GM12801 (cell line): ENCODE measurements around the gene ZP3.
"Not testable (repeated sequence)": the region's sequence is repeated elsewhere in the genome, so short reads cannot be mapped to it uniquely, and the experiment has no call there.

ENCODE experiments used
- TF ChIP-seq, protein P1 (sequence below): IDR thresholded peaks from one replicate; pipeline ENCODE4 v1.5.1; 2011; ENCODE audit warnings: control low read depth; ENCODE audit not compliant: insufficient read length; ENCODE audit errors: extremely low read depth

ZP3 gene

DNA sequence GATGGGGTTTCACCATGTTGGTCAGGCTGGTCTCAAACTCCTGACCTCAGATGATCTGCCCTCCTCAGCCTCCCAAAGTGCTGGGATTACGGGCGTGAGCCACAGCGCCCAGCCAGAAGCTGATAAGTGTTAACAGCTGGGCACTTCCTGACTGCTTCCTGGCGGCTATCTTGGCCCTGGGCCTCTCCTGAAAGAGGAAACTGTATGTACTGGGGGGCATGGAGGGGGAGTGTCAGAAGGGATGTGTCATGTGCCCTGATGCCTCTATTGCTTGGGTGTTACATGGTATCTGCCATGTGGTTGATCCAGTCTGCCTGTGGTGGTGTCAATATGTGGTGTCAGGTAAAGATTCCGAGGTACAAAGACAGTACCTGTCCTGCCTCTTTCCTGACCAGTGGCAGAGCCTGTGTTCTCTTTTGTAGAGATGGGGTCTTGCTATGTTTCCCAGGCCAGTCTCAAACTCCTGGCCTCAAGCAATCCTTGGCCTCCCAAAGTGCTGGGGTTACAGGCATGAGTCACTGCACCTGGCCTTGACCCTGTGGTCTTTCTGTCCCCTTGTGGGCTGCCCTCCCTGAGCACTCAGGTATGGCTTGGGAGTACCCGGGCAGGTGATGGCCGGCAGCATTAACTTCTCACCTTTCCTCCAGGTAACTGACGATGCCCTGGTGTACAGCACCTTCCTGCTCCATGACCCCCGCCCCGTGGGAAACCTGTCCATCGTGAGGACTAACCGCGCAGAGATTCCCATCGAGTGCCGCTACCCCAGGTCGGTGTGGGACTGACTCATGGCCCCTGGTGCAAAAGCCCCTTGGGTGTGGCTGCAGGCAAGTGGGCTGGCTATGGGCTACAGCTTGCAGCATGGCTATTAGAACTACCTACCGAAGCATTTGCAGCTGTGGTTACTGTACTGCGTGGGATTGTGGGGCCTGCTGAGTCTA is 4.4 kb downstream of the ZP3 start:
- TF ChIP-seq, protein P1, sequence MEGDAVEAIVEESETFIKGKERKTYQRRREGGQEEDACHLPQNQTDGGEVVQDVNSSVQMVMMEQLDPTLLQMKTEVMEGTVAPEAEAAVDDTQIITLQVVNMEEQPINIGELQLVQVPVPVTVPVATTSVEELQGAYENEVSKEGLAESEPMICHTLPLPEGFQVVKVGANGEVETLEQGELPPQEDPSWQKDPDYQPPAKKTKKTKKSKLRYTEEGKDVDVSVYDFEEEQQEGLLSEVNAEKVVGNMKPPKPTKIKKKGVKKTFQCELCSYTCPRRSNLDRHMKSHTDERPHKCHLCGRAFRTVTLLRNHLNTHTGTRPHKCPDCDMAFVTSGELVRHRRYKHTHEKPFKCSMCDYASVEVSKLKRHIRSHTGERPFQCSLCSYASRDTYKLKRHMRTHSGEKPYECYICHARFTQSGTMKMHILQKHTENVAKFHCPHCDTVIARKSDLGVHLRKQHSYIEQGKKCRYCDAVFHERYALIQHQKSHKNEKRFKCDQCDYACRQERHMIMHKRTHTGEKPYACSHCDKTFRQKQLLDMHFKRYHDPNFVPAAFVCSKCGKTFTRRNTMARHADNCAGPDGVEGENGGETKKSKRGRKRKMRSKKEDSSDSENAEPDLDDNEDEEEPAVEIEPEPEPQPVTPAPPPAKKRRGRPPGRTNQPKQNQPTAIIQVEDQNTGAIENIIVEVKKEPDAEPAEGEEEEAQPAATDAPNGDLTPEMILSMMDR, result no peak

DNA sequence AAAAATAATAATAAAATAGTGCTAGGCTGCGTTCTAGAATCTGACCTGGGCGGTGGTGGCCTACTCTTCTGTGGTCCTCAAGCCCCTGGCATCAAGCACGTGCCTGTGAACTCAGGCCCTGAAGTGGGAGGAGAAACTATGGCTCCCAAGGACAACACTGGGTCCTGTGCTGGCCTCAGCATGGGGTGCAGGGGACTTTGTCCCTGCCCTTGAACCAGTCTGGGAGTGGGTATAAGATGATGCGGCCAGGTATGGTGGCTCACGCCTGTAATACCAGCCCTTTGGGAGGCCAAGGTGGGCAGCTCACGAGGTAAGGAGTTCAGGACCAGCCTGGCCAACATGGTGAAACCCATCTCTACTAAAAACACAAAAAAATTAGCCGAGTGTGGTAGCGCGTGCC is 5.5 kb downstream of the ZP3 start:
- TF ChIP-seq, protein P1, result no peak

DNA sequence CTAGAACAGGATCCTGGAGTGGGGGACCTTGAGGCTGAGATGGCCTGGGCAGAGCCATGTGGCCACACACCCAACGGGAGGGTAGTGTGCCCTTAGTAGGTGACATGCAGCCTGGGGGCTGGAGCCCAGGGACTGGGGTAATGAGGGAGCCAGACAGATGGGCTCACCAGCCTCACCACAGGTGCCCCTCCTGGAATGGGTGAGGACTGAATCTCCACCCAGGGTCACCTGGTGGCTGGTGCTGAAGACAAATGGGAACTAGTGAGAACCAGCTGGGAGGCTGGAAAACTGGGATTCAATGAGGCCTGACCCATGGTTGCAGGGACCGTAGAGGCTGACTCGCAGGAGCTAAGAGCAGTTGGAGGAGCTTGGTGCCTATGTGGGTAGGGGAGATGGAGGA is 6.1 kb downstream of the ZP3 start:
- TF ChIP-seq, protein P1, result no peak

DNA sequence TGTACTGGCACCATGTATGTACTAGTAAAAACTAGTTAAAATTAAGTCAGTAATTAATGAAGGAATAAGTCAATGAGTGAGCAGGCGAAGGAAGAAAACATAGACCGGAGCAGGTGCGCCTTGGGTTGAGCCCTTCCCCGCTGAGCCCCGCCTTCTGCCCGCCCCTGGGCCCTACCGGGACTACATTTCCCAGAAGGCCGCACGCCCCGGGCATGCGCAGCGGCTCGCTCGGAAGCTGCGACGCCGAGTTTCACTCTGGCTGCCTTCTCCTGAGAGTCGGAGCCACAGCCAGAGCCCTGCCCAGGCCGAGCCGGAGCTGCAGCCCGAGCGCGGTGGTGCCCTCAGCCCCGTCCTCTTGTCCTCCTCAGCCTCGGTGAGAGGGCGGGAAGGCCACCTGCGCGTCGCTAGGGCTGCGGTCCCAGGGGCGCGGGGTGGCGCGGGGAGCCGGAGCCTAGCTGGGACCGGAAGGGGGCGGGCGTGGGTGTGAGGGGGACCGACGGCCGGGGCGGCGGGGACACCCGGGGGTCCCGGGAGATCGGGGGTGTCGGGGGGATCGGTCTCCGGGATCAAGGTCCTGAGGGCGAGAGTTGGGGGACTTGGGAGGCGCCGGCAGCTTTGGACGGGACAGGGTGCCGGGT is 36.8 kb downstream of the ZP3 start, which contains the start of gene DTX2:
TSS of gene DTX2 (plus strand) at position 246 of the 638 bp plus-strand sequence. CDS start 18,801 bp downstream, outside the sequence.
- TF ChIP-seq, protein P1, result not testable (repeated sequence)
